ENCODE results near the gene BCL6.

DNA sequence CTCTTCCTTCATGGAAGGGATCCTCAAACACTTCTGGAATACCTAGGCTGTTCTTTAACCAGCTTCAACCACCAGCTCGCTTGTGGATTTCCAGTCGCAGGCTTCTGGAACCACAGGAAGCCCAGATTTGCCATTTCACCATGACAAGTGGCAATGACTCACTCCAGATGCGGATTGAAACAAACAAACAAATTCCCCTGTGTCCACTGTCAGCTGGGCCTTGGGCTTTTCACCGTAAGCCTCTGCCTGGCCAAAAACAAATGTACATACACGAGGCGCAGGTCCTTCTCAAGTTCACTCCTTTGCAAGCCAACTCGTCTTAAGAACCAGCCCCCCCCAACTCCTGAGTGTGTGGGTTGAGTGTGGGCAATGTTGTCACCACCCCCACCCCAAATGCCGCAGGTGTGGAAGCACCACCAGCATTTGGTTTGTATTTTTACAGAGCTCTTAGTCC lies 8.8 kb downstream of the BCL6 start:
- no peak for TF ChIP-seq POLR2A (IDR thresholded peaks at IDR 0.05)
- TF ChIP-seq, protein P1, sequence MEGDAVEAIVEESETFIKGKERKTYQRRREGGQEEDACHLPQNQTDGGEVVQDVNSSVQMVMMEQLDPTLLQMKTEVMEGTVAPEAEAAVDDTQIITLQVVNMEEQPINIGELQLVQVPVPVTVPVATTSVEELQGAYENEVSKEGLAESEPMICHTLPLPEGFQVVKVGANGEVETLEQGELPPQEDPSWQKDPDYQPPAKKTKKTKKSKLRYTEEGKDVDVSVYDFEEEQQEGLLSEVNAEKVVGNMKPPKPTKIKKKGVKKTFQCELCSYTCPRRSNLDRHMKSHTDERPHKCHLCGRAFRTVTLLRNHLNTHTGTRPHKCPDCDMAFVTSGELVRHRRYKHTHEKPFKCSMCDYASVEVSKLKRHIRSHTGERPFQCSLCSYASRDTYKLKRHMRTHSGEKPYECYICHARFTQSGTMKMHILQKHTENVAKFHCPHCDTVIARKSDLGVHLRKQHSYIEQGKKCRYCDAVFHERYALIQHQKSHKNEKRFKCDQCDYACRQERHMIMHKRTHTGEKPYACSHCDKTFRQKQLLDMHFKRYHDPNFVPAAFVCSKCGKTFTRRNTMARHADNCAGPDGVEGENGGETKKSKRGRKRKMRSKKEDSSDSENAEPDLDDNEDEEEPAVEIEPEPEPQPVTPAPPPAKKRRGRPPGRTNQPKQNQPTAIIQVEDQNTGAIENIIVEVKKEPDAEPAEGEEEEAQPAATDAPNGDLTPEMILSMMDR (IDR thresholded peaks at IDR 0.05) = no peak

Data from uterus (tissue), 2 donors.